Neuron (in vitro differentiated cells): Measurements from ENCODE around the gene ZNF503.

ENCODE experiments used
- H2AFZ ChIP-seq: one replicate; pipeline ENCODE4 v1.6.1; 2013; ENCODE audit warnings: low read depth, mild to moderate bottlenecking, inconsistent platforms, low read length, moderate library complexity
- H3K27me3 ChIP-seq: one replicate; pipeline ENCODE4 v1.6.1; 2013; ENCODE audit warnings: low read length; ENCODE audit not compliant: insufficient read depth
- H3K36me3 ChIP-seq: one replicate; pipeline ENCODE4 v1.6.1; 2013; ENCODE audit warnings: low read length; ENCODE audit not compliant: insufficient read depth
- H3K4me1 ChIP-seq: one replicate; pipeline ENCODE4 v1.6.1; 2013; ENCODE audit warnings: low read length; ENCODE audit not compliant: insufficient read depth
- H3K4me3 ChIP-seq: 2 replicates; pipeline ENCODE4 v1.5.1; 2013; ENCODE audit warnings: mild to moderate bottlenecking, low read length, moderate library complexity
- H3K9me3 ChIP-seq: one replicate; pipeline ENCODE4 v1.6.1; 2013; ENCODE audit warnings: low read length

Gene ZNF503

DNA sequence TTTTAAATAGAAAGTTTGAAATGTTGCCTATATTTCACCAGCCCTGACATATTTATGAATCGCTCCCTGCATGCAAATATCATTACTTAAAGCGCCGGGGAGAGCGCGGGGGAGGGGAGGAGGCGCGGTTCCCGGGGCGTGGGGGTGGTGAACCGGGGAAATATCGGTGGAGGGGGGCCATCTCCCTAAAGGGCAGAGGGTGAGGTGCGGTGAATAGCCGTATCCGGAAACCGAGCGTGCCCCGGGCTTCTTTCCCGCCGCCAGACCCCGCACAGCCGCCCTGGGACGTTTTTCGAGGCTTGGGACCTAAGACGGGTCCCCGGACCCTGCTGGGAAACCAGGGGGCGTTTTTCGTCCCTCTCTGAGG is 6.9 kb upstream of the ZNF503 start:
- no peaks in the 10 kb centered on the region for H3K27me3 ChIP-seq
- H2AFZ ChIP-seq, result no peak overlapping the region
- peaks cover 7% of the 10 kb centered on the region for H3K4me1 ChIP-seq
- no peak overlapping the region for H3K4me3 ChIP-seq
- no peaks in the 10 kb centered on the region for H3K9me3 ChIP-seq
- H3K36me3 ChIP-seq, result peaks cover 6% of the 10 kb centered on the region

DNA sequence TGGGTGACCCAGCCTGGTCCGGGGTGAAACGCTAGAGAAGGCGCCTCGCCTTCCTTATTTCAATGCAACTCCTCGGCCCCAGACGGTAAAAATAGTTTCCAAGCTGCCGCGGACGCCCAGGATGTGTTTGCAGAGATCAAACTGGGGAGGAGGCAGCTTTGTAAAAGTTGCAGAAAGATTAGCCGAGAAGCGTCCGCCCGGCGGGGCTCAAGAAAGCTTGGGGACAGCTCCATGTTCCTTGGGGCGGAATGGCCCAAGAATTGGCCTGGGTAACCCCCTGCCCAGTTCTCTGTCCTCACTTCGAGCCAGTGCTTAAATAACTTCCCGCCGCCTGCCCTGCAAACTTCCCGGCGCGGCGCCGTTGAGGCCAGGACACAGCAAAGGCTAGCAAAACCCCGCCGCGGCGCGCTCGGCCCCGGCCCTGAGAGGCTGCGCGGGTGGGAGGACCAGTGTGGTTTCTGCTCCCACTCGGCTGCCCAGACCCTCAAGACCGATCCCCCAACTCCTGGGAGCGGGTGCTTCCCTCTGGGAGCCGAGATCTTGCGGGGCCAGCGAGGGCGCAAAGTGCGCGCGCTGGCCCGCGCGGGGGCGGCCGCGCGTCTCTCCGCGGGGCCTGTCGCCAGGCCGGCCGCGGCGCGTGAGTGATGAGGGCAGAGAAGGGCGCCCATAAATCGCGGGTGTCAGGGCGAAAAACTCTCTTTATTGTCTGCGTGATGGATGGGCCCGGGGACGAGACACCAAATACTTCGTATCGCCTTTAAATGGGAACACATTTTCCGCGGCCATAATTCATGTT is 6.3 kb upstream of the ZNF503 start:
- H3K9me3 ChIP-seq, result no peaks in the 10 kb centered on the region
- H3K27me3 ChIP-seq, result no peaks in the 10 kb centered on the region
- no peak overlapping the region for H3K4me3 ChIP-seq
- peaks cover 6% of the 10 kb centered on the region for H3K36me3 ChIP-seq
- H3K4me1 ChIP-seq, result peaks cover 7% of the 10 kb centered on the region
- H2AFZ ChIP-seq, result no peak overlapping the region

DNA sequence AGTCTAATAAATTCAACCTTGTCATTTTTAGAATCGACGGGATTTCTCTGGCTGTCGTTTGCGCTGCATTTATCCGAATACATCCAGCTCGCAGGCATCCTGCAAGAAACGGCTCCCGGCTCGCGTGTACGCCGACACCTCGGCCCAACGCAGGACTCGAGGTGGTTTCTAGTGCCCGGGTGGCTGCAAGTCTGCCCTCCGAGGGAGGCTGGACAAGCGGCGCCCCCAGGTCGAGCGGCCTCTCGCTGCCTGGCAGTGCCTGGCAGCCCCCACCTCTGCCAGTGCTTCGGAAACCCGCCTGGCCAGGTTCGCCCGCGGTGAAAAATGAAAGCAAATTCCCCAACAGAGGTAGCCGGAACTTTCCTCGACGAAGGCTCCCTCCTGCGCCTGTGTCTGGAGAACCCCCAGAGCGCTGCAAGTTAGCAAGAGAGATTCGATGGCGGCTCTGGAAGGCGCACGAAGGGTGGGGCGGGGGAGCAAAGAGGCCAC is 5.7 kb upstream of the ZNF503 start:
- Histone ChIP-seq H3K36me3 (peaks cover 6% of the 10 kb centered on the region), H2AFZ (no peak overlapping the region), H3K27me3 (no peaks in the 10 kb centered on the region), H3K4me3 (no peak overlapping the region), H3K9me3 (no peaks in the 10 kb centered on the region), H3K4me1 (peaks cover 7% of the 10 kb centered on the region)

DNA sequence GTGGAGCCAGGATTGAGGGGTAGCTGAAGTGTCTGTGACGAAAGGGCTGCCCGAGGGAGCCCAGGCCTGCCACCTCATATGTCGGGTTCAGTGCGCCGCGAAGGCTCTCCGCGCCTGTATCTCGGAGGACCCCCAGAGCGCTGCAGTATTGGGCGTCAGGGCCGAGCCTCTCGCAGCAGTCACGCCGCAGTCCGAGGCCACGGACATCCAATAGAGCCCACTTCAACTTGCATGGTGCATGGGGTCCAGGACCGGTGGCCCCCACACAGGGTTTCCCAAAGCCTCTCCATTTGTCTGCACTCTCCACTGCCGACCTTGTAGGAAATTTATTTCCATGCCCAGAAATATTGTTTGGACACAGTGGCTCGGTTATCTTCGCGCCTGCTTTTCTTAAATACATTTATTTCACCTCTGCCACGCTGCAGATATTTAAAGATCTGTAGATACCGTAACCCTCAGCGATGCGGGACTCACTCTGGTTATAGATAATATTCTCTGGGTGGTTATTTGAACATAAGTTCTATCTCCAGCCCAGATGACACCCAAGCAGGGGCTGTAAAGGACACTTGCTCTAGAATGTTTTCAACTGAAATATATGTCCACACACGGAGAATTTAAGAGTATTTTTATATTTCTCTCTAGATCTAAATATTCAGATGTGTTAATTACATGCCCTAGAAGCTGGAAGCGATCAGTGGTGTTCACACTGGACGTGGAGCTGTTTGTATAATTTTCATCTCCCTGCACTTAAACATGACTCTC is 5.1 kb upstream of the ZNF503 start:
- H3K4me3 ChIP-seq, result no peak overlapping the region
- peaks cover 7% of the 10 kb centered on the region for H3K4me1 ChIP-seq
- H3K9me3 ChIP-seq, result no peaks in the 10 kb centered on the region
- H2AFZ ChIP-seq, result no peak overlapping the region
- H3K27me3 ChIP-seq, result no peaks in the 10 kb centered on the region
- peaks cover 6% of the 10 kb centered on the region for H3K36me3 ChIP-seq

DNA sequence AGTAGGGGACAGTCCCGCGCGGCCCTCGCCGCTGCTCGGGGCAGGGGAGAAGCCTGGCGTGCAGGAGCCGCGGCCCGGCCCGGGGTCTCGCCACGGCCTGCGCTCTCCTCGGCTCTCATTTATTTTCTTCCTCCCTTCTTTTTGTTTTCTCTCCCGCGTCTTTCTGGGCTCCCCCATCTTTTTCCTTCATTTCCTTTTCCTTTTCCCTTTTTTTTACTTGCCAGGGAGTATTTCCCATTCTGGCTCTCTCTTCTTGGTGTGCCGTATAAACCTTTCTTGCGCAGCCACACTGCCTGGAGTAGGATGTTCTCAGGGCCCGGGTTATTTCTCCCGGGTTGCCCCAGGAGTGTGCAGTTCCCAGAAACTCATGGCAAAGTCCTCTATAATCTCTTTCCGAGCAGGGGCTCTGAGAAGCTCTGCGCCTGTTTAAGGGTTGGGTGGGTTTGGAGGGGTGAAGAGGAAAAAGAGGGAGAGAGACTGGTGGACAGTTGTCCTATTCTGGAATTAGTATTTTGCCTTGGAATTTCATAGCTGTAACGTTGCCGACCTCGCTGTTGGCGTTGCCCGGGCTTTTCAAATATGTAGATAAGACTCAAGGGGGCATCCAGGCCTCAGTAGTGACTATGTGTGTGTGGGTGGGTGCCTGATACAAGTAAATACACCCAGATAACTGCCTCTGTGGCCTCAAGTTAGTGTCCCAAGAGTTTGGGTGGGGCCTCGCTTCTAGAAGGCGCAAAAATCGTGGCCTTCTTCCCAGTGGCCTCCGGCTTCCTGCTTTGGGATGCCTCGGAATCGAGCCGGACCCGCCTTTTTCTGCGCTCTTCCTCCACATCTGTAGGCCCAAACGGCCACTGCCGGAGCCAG is 4.3 kb upstream of the ZNF503 start:
- Histone ChIP-seq H3K36me3 (peaks cover 6% of the 10 kb centered on the region), H3K9me3 (no peaks in the 10 kb centered on the region), H3K27me3 (no peaks in the 10 kb centered on the region), H2AFZ (peak overlapping the region; percentile 95), H3K4me1 (peaks cover 7% of the 10 kb centered on the region), H3K4me3 (peak overlapping the region; percentile 85)

DNA sequence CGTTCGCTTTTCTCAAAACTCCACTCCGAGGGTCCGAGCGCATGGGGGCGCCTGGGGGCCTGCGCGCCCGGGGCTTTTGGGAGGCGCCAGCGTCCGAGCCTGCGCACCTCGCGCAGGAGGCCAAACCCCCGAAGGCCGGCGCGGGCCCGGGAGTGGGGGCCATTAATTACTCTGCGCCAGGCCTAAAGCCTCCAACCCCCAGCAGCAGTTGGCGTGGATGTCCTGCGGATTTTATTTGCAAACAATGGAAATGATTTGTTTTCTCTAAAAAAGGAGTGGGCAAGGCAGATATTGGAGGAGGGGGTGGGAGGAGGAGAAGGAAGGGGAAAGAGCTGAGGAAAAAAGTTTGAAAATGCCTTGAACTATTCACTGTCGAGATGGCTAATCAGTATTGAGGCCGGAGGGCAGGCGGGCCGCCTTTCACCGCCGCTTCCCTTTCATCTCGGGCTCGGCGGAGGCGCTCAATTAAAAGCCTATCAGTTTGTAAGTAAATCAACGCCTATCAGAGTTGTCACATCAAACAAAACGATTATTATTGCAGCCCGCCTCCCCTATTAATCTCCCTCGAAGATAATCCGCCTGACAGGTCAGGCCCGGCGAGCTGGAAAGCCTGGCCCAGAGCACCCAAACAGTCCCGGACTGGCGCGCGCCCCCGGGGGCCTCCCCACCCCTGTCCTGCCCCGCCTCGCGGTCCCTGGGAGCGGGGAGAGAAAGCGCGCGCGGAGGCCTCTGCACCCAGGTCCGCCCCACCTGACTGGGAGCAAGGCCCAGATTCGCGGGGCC is 3.4 kb upstream of the ZNF503 start:
- peaks cover 13% of the 10 kb centered on the region for H3K4me1 ChIP-seq
- H3K27me3 ChIP-seq, result no peaks in the 10 kb centered on the region

DNA sequence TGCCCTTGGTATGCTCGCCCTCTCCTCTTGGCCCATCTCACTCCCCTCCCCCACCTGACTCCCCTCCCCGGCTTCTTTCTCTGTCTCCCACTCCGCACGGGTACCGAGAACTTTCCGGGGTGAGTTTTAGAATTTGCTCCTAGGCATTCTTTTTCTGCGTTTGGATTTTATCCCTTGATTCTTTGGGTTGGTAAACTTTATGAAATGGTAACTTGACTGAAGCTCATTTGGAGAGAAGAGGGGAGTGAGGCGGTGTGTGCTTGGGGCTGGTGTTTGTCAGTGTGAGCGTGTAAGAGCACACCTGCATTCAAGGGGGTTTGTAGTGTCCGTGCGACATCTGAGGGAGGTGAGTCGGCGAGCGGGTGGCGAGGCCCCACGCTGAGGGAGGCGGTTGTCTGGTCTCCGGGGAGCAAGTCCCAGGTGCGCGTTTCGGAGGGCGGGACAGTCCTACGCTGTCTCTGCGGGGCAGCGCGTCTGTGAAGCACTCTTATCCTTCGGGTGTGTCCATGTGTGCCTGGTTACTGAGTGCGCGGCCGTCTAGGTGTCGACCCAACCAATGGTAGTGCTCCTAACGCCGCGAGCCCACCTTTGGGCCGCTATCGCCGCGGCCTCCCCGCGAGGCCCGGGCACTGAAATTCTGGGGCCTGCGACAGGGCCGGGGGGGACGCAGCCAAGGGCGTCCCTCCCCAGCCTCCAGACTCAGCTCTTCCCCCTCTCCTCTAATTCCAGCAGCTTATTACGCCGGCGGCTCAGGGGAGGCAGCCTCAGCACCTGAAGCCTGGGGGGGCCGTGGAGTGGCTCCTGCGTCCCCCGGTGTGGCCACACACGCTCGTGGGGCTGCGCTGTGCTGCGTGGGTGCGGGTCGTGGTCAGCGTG is 2.6 kb upstream of the ZNF503 start:
- peak overlapping the region; percentile 95 for H2AFZ ChIP-seq
- H3K4me3 ChIP-seq, result peak overlapping the region; percentile 85
- no peaks in the 10 kb centered on the region for H3K9me3 ChIP-seq
- peaks cover 7% of the 10 kb centered on the region for H3K36me3 ChIP-seq
- peaks cover 19% of the 10 kb centered on the region for H3K4me1 ChIP-seq
- no peaks in the 10 kb centered on the region for H3K27me3 ChIP-seq

More for the DNA sequence above, 3.4 kb upstream of the ZNF503 start:
- Histone ChIP-seq H3K36me3 (peaks cover 6% of the 10 kb centered on the region), H3K9me3 (no peaks in the 10 kb centered on the region), H2AFZ (peak overlapping the region; percentile 95), H3K4me3 (peak overlapping the region; percentile 85)

DNA sequence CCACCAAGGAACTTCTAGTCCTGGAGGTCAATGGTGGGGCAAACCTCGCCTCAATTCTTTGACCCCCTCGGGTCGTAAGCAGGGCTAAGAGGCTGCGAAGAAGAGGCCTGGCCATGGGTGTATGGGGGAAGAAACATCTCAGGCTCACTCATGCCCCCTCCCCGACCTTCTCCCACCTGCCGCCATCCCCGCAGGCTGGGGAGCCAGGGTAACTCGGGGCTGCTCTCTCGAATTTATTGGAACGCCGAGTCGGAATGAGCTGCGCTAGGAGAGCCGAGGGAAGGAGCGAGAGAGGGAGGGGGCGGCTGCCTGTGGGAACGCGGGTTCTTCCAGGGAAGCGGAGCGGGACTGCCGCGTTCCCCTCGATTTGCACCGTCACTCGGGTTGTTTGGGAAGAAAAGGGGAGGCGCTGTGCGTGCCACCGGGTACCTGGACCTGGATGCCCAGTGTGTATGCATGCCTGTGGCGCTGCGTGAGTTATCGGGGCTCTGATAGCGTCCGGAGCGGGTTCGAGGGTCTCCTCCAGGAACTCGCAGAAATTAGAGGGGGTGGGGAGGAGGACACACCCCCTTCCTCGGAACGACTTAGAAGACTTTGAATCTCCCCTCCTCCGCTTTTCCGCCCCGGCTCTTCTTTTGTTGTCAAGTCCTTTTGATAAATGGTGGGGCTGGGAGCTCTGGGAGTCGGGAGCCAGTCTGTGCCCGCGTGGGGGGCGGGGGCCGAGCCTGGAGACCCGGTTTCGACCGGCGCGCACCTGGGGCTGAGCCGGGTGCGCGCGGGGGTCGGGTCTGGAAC is 1.8 kb upstream of the ZNF503 start:
- H3K36me3 ChIP-seq, result peaks cover 15% of the 10 kb centered on the region
- no peaks in the 10 kb centered on the region for H3K27me3 ChIP-seq
- no peaks in the 10 kb centered on the region for H3K9me3 ChIP-seq
- H3K4me3 ChIP-seq, result peak overlapping the region; percentile 85
- peaks cover 20% of the 10 kb centered on the region for H3K4me1 ChIP-seq
- H2AFZ ChIP-seq, result peak overlapping the region; percentile 95

DNA sequence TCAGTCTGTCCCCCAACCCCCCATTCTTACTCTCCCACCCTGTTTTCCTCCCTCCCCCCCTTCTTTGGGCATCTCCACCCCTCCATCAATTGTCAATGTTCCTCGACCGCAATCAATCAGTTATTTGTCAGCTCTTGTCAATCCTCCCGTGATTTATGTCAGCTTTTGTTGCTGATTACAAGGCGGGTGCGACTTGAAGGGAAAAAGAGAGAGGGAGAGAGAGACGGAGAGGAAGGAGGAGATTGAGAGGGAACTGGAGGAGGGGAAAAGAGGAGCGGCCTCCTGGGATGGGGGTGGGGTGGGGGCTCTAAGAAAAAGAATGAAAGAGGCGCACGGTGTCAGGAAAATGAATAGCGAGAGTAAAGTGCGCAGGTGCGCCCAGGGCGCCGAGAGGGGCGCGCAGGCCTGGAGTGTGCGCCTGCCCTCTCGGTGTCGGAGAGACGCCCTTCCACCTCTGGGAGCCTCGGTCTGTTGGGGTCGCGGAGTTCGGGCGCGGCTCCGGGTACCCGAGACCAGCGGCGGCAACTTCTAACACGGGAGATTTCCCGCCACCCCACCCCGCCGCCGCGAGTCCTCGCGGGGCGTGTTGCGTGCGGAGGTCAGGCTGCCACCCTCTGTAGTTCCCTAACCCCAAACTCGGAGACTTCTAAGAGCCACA is 1.1 kb upstream of the ZNF503 start:
- Histone ChIP-seq H3K9me3 (no peaks in the 10 kb centered on the region), H3K36me3 (peaks cover 12% of the 10 kb centered on the region), H3K4me3 (peak overlapping the region; percentile 85), H3K4me1 (peaks cover 20% of the 10 kb centered on the region), H3K27me3 (no peaks in the 10 kb centered on the region), H2AFZ (peak overlapping the region; percentile 95)

DNA sequence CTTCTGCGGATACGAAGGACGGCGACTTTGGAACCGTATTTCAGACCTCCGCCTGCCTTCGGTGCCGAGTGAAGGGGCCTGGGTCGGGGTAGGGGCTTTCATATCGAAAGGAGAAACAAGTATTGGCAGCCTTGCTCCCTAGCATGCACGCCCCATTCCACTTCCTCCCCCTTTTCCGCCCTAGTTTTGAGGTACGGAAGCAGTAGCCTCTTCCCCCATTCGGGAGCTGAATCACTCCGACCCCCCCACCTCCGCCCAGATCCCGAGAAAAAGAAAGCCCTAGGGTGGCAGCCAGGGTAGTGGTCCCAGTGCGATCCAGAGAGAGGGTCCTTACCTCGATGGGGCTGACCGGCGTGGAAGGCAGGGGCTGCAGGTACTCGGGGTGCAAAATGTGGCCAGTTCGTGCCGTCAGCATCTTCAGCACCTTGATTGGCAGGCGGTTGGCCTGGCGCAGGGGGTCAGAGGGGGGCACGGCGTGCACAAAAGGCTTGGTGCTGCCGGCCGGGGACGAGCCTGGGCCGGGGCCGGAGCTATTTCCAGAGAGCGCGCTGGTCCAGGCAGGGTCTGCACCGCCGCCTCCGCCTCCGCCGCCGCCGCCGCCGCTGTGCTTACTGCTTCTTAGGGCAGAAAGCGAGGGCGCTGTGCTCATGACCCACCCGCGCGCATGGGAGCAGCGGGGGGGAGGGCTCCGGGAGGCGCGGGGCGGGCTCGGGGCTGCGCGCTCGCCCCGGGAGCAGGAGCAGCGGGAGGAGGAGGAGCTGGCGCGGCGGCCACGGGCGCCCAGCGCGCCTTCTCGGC is 594 bp downstream of the ZNF503 start:
- Histone ChIP-seq H3K27me3 (no peaks in the 10 kb centered on the region), H2AFZ (peak overlapping the region; percentile 99), H3K4me1 (peaks cover 16% of the 10 kb centered on the region), H3K36me3 (peaks cover 9% of the 10 kb centered on the region), H3K9me3 (peaks cover 1% of the 10 kb centered on the region), H3K4me3 (peak overlapping the region; percentile 85)
